NOMO-1 treated with DMSO at 0.1 percent for 48 hours (cell line): Measurements from ENCODE around the gene KLF6.

Experiments
- DNase-seq: peaks from one replicate; lab custom pipeline; 2025; ENCODE audit not compliant: unreplicated experiment; lab: John Stamatoyannopoulos, UW

Gene KLF6

DNA sequence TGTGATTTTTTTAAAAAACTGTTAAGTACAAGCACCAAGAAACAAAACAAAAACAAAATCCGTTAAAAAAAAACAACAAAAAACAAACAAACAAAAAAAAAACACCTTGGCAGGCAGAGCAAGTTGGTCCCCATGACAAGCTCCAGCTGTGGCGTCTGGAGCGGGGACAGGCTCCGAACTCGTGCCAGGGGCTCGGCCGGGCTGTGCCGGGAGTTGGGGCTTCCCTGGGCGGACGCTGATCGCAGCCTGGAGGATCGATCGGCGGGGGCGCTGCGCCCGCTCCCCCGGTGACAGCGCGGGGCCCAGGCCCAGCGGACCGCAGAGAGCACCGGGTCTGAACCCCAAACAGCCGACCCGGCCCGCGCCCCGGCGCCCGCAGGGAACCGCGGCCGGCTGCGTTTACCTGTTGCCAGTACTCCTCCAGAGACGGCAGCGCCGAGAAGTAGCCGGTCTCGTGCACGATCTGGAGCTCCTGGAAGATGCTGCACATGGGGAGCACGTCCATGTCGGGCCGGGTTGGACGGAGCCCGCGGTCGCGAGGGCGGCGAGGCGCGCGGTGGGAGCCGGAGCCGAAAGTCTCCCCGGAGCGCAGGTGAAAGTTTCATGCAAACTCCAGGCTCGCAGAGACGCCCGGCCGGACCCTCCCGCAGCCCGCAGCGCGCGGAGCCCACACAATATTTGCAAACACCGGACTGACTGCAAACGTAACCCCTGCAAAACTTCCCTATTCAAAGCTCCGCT lies at the start of gene KLF6:
KLF6 (minus strand) TSS at position 700 of the 741 bp plus-strand sequence; CDS start at position 505, 195 bp downstream.
- DNase-seq, result no peak

DNA sequence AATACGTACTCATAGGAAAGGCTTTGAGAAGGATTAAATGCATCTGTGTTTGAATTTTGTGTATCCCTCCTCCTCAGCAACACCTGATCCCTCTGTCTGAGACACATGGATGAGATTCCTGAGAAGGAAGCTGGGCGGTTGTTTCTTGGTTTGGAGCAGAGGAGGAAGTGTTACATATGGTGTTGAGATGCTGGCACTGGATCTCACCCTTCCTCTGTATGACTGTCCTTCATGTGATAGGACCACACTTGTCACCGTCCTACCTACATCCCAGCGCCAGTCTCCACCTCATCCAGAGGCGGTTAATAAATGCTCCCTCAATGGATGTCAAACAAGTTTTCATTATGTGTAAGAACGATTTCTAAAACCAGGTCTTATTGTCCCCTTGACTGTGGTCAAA lies 49.4 kb upstream of the KLF6 start:
- no peak for DNase-seq

DNA sequence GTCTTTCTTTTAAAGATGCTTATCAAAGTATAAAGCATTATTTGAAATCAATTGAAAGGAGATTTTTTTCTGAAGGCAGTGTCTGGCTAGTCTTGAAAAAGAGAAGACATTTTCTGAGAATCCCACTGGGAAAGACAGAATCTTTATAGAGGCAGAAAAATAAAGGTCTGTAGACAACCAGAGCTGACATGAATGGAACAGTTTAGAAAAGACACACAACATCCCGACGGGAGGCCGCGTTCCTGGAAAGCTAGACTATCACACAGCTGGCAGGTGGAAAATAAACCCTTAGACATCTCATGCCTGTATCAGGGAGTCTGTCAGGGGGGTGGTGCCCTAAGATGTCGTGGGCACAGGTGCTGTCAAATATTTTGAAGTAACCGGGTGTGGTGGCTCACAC lies 48.0 kb upstream of the KLF6 start:
- DNase-seq, result no peak

DNA sequence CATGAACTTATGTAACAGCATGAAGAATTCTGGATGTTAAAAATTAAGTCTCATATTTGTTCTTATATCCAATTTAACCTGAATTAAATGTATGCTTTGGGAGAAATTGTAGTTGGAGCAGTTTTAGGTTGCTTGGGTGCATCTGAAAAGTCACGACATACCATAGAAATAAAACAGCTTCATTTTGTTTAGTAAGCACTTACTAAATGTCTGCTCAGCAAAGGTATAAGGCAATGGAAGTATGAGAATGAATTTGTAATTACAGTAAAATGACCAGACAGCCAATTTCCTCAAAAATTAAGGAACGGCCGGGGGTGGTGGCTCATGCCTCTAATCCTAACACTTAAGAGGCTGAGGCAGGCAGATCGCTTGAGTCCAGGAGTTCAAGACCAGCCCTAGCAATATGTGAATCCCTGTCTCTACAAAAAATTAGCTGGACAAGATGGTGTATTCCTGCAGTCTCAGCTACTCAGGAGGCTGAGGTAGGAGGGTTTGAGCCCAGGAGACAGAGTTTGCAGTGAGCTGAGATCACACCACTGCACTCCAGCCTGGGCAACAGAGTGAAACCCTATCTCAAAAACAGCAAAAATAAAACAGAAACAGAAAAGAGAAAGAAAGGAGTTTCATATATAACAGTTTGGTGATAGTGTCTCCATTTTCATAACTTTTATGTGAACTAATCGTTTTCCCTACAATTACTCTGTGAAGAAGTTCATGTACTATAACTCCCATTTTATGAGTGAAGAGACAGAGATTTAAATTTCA lies 47.2 kb upstream of the KLF6 start:
- no peak for DNase-seq

DNA sequence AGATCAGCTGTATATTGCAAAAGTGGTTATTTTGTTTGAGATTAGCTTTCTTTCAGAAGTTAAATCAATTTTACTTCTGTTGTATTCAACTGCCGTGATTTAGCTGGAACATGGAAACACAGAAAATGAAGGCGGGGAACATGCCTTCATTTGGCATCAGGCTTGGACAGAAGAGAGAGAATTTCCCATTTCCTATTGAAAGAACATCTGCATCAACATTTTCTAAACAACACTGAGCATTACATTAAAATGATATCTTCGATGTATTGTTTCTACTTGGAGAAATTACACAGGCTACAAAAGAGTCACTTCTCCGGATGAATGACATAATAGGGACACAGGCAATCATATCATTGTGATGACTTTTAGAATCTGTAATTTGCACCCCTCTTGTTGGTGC lies 46.6 kb upstream of the KLF6 start:
- DNase-seq, result no peak

DNA sequence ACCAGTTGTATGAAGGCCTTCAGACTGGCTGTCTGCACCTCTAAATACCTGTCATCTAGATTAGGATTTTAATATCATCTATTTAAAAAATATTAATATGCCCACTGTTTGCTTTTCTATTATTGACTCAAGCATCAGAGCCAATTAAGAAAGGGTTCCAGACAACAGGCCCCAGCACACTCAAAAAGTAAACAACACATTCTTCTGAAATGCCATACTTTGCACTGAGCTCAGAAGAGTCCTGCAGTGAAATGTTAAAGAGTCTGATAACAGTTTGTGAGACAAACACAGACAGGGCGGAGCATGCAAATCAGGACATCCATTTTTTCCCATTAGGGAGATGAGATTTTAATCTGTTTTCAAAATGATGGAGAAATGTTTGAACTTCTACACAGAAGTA lies 45.9 kb upstream of the KLF6 start:
- DNase-seq, result no peak

DNA sequence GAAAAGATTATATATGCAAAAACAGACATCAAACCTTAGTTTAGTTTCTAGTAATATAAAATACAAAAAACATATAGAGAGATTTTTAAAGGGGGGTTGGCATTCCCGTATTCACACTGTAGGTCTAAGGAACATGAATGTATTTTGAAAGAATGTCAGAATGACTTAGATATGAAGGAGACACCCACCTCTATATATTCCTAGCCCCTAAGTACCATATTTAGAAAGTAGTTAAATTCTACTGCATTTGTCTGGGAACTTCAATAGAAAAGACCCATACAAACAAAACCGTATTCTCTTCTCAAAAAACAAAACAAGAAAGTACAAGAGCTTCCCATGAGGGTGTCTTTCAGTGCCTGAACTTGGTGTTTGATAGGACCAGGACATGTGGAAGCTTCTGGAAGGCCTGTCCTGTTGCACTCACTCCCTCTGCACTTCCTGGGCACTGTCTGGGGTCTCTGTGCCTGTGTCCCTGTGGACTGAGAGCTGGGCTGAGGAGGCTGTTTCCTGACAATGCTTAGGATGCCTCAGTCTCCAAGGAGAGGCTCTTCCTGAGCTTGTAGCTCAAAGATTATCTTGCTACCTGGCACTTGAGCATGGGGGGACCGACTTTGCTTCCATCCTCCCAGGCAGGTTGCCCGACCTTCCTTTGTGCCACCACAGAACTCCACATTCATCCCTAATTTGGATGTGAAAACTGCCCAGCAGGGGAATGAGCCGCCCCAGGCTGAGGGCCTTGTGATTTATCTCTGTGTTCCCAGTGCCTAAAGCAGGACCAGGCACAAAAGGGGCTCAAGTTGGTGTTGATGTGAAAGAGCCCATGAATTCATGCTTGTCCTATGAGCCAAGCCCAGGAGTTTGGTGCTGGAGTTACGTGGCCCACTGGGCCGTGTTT lies 44.4 kb upstream of the KLF6 start:
- no peak for DNase-seq

DNA sequence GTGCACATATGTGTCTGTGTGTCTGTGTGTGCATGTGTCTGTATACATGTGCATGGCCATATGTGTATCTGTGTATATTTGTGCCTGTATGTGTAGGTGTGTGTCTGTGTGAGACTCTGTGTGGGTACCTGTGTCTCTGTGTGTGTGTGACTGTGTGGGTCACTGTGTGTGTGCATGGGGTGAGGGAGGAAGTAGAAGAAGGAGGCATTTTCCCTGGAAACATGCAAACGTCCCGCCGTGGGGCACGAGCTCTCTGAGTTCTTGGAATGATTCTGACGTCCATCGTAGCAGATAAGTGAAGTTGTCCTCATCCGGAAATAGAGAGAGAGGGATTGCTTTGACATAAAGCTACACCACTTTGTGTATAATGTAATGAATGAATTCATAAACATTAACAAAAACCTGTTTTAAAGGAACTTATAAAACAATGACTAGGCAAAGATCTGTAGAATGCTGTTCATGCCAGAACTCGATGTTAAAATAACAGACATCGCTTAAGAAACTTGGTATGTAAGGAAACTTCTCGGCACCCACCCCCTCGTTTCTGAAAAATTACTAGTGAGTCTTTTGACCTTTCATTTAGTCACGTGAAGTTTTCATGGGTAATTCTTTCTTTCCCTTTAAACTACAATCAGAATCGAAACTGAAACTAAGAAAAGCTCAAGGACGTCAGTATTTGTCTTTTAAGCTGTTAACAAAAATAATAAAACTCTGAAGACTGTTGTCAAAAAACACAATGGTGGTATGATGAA lies 43.6 kb upstream of the KLF6 start:
- DNase-seq, result peak; percentile 51

DNA sequence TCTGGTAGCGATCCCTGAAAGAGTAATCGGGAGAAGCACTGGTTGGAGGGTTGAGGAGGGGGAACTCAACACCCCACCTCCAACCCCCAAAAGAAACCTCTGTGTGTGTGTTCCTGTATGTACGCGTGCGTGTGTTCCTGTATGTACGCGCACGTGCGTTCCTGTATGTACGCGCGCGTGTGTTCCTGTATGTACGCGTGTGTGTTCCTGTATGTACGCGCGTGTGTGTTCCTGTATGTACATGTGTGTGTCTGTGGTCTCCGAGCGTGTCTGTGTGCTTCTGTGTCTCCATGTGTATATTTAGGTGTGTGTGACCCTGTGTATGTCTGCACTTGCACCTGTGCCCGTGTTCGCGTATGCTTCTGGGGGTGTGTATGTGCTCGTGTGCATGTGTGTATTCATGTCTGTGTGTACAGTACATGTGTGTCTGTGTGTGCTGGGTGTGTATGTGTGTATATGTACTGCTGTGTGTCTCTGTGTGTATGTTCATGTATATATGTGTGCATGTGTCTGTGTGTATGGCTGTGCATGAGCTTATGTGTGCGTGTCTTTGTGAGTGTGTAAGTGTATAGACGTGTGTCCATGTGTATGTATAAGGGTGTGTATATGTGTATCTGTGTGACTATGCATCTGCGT lies 42.9 kb upstream of the KLF6 start:
- DNase-seq, result no peak

DNA sequence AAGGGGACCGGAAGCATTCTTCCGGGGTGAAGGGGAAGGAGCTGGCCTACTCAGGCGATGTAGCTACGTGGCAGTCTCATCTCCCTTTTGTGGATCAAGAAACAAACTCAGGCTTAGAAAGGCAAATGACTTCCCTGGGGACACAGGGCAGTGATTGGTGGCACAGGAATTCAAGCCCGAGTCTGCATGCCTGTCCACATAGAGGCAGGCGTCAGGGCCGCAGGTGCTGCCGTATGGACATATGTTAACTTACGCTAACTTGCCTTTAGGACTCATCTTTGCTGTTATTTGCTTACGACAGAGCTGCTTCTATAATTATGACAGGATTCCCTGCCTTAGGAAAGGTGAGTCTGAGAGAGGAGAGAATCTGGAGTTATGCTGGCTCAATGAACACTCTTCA lies 42.3 kb upstream of the KLF6 start:
- no peak for DNase-seq

DNA sequence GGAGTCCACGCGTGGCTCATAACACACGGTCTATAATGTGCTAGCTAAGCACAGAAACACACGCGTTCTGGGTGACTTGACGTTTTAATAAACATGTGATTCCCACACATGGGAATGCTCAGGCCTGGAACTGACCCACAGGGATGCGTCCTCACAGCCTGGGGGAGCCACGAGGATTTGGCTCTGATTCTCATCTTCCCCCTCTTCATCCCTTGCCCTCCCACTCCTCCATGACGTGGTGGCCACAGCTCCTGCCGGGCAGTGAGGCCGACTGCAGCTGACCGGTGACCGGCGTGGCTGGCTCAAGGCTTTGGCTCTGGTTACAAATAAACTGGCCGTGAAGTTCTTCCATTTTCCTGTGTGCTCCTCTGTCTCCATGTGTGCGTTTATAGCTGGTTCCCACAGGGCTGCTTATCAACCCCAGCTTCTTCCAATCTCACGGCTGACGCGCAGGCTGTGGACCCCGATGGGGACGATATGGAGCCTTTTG lies 40.9 kb upstream of the KLF6 start:
- DNase-seq, result no peak

DNA sequence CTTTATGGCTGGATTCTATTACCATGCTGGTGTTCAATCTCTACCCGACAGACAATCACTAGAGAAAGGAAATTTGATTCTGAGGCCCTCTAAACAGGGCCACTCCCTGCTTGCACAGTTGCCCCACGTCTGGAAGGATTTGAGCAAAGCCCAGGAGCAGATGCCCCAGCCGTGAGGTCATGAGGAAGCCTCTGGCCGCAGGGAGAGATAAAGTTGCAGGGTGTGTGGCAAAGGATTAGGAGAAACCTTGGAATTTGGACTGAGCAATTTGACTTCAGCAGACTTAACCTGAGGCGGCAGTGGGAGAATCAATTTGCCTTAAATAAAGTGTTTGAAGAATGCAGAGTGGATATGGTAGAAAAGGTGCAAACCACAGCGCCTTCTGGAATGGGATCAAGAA lies 40.2 kb upstream of the KLF6 start:
- DNase-seq, result no peak

DNA sequence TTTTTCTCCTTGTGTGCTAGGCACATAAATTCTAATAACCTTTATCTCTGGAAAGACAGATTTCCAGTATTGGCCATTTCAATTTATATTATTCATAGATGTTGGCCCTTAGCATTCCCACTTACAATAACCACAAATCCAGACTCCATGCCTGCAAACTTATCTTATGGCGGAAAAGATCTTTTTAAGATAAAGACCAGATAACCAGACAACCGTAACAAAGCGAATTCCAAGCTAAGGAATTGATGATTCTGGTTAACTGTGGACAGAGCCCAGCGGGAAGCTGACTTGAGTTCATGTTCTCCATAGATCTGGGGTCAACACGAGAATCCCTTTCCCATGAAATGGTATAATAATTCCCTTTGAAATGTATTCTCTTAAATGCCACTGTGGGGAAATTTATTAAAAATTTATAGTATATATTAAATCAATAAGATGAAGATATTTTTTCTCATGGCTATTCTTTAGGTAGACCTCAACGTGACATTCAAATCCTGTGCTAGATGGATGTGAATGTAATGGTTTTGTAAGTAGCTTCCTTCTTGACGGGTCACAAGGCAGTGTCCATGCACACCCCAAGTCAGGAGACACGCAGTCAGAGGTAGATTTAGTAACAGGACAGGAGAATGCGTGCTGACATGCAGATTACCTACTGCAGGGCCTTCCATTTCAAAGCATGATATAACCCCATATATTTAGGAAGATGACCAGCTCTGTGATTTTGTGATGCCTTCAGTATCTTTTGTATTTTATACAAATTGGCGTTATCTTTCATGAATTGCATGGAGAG lies 37.7 kb upstream of the KLF6 start:
- no peak for DNase-seq

DNA sequence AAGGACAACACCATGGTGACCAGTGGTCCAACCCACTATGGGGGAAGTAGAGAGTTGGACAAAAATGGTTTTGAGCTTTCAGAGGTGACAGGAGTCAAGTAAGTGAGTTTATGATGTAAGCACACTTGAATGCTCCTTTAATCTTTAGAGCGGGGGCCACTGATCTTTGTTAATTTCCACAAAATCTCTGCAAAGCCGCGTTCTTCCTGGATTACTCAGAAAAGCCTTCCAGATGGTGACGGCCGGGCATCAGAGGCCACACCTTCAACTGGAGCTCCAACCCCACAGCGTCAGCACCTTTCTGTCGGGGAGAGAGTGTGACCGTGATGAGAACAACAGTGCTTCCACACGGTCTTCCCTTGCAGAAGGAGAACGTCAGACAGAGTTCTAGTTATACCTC lies 35.2 kb upstream of the KLF6 start:
- DNase-seq, result no peak

DNA sequence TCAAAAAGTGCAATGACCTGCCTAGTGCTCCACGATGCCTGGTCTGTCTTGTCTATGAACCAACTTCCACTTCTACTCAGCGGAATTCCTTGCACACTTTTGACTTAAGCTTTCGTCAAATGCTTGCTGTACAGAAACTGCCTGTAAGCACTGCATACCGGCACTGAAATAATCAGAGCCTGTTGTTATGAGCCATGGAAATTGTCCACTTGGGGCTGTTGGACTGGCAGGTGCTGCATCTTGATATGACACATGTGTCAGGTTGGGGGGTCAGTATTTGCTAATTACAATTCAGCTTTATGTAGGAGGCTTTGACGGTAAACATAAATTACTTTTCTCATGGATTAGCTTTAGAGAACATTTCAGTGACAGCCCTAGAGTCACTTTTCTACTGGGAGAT lies 32.0 kb upstream of the KLF6 start:
- DNase-seq, result no peak

DNA sequence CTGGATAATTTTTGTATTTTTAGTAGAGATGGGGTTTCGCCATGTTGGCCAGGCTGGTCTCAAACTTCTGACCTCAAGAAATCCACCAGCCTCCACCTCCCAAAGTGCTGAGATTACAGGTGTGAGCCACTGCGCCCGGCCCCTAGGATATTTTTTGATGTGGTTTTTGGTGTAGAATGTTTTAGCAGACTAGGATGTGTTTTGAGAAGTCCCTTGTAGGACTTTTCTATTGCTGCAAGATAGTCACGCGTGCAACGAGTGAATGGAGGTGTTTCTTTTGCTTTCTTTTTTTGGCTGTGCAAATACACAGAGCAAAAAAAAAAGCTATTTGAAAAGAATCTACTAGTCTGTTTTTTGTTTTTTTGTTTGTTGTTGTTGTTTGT lies 29.8 kb upstream of the KLF6 start:
- DNase-seq, result no peak

DNA sequence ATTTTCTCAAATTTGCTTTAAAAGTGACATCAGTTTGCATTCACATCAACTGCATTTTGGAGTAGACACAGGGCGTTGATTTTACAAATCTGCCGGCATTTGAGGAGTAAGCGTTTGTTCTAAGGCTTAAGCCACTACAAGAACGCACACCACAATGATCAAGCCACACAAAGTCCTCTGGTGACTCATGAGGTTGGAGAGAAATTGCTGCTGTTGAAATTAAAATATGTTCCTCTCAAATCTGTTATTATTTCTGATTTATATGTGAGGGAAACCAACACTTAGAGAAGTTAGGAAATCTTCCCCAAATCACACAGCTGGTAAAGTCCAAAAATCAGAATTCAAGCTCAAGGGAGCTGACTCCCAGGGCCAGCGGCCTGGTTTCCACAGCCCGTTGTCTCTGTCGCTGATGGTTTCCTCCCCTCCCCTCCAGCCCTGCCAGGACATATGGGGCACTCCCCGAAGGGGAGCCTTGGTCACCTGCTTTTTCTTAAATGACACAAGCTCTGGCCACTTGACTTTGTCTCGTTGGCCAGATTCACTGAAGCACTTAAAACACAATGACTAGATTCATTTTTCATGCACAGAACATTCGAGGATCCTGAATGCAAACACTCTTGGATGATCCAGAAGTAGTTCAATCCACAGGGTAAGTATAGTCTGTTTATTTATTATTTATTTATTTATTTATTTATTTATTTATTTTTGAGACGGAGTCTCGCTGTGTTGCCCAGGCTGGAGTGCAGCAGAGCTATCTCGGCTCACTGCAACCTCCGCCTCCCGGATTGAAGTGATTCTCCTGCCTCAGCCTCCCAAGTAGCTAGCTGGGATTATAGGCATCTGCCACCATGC lies 29.2 kb upstream of the KLF6 start:
- DNase-seq, result peak; percentile 74

DNA sequence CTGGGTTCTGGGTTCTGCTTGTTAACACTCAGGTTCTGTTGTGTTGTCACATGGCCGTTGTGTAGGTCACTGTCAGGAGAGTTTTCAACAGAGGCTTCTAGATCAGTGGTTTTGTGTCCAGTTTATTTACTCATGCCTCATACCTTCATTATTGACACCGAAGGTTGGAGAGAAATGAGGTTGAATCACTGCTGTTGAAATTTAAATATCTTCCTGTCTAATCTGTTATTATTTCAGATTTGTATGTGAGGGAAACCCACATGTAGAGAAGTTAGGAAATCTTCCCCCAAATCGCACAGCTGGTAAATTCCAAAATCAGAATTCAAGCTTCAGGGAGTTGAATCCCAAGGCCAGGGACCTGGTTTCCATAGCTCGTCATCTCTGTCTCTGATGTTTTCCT lies 28.3 kb upstream of the KLF6 start:
- no peak for DNase-seq

DNA sequence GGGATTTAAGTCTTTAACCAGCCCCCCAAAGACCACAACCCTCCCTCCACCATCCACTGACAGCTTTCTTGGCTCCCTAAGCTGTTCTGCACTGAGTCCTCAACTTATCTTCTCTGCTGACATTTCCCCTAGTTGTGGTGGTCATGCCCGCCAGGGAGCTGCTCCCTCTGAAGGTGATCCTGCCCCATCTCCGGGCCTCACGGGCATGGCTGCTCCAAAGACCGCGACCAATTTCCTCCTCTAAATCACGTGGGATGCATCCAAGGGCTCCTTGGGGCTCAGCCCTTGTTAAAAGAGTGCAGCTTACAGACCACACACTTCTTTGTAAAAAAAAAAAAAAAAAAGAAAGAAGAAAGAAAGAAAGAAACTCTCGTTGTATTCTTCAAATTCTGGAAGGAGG lies 27.1 kb upstream of the KLF6 start:
- no peak for DNase-seq
